H1 (cell line): Measurements from ENCODE around the gene ELSPBP1. TPM values are rescaled to one million over a fixed set of nuclear protein-coding genes. Genes with fewer than 3 reads are reported as not detected.

Source experiments
- CEBPB ChIP-seq: IDR thresholded peaks from 2 replicates; pipeline ENCODE4 v1.6.1; 2012; ENCODE audit warnings: low read depth, low read length
- JUN ChIP-seq: IDR thresholded peaks from 2 replicates; pipeline ENCODE4 v1.6.1; 2011; ENCODE audit warnings: low read depth, mild to moderate bottlenecking, improper control_type of control experiment, low read length
- TEAD4 ChIP-seq: IDR thresholded peaks from 2 replicates; pipeline ENCODE4 v1.6.1; 2012; ENCODE audit warnings: low read depth, low read length, inconsistent platforms, mixed read lengths
- YY1 ChIP-seq: IDR thresholded peaks from 2 replicates; pipeline ENCODE4 v1.6.1; 2011; ENCODE audit warnings: low read depth, mild to moderate bottlenecking, low read length
- polyA plus RNA-seq, 7 experiments: library from polyadenylated mRNA; depleted of rRNA in 3 of 7; stranded (reverse) in 5 of 7; unstranded in 2 of 7; fragments of >200 nt in 5 of 7; fragments of 200-250 nt in 2 of 7; gene quantifications; 1 replicate in 5 of 7; 2 replicates in 1 of 7; 4 replicates in 1 of 7; pipeline versions ENCODE4 v1.2.1 to v1.2.3, GENCODE V29; 2011 to 2013; ENCODE audit warnings: missing spikeins in 2 of 7, mixed read lengths in 2 of 7
- total RNA-seq: library from RNA; stranded (reverse); fragmentation: NEBNext Ultra II Directional; extraction: Animal tissue kit (Norgen Biotek cat#: 25700); gene quantifications from 2 replicates; pipeline ENCODE4 v1.2.1, GENCODE V29; 2021

Gene ELSPBP1
- total and polyA plus RNA-seq, 2 of the 8 experiments (the other 6 are each of a cell fraction or from before 2014, with no cell fraction given) = not detected

- TF ChIP-seq JUN (no peak), YY1 (no peak), TEAD4 (no peak), CEBPB (no peak)
Measured at GRCh38 chr19:48043675-48044258, 49.3 kb downstream of the ELSPBP1 start, which contains the start of gene CABP5 (continued).
